Progenitor cell of endocrine pancreas (in vitro differentiated cells): ENCODE data around the gene YIPF7. TPM values are rescaled to one million over a fixed set of nuclear protein-coding genes. Genes with fewer than 3 reads are reported as not detected.
A peak's percentile ranks its signal among the peaks of the same experiment; 100 is the strongest.

Source experiments
- DNase-seq: peaks from one replicate; pipeline ENCODE4 v3.0.0; 2021; ENCODE audit warnings: low spot score; ENCODE audit not compliant: unreplicated experiment
- H3K27ac Mint-ChIP-seq: 2 replicates; pipeline ENCODE4 v1.8.0; 2021; ENCODE audit warnings: mild to moderate bottlenecking, moderate library complexity, mixed read lengths
- H3K27me3 Mint-ChIP-seq: 2 replicates; pipeline ENCODE4 v1.8.0; 2021; ENCODE audit warnings: mixed read lengths
- H3K36me3 Mint-ChIP-seq: 2 replicates; pipeline ENCODE4 v1.8.0; 2022; ENCODE audit warnings: mixed read lengths; ENCODE audit not compliant: insufficient read depth
- H3K4me1 Mint-ChIP-seq: 2 replicates; pipeline ENCODE4 v1.8.0; 2021; ENCODE audit warnings: low read depth, mixed read lengths
- H3K4me3 Mint-ChIP-seq: 2 replicates; pipeline ENCODE4 v1.8.0; 2021; ENCODE audit warnings: low read depth, mild to moderate bottlenecking, moderate library complexity, mixed read lengths
- H3K9me3 Mint-ChIP-seq: 2 replicates; pipeline ENCODE4 v1.8.0; 2021; ENCODE audit warnings: low read depth, mixed read lengths
- total RNA-seq: library from RNA; stranded (reverse); gene quantifications from 2 replicates; pipeline ENCODE4 v1.2.1, GENCODE V29; 2021
- TF ChIP-seq, protein P1 (sequence below): fragments of 200-600 bp; sonication (generic); IDR thresholded peaks from one replicate; pipeline ENCODE4 v1.5.0; 2021; ENCODE audit warnings: antibody characterized with exemption, mild to moderate bottlenecking; ENCODE audit not compliant: unreplicated experiment

YIPF7 gene
- total RNA-seq, 1 donor from 2014 or later, result 0.46 TPM

DNA sequence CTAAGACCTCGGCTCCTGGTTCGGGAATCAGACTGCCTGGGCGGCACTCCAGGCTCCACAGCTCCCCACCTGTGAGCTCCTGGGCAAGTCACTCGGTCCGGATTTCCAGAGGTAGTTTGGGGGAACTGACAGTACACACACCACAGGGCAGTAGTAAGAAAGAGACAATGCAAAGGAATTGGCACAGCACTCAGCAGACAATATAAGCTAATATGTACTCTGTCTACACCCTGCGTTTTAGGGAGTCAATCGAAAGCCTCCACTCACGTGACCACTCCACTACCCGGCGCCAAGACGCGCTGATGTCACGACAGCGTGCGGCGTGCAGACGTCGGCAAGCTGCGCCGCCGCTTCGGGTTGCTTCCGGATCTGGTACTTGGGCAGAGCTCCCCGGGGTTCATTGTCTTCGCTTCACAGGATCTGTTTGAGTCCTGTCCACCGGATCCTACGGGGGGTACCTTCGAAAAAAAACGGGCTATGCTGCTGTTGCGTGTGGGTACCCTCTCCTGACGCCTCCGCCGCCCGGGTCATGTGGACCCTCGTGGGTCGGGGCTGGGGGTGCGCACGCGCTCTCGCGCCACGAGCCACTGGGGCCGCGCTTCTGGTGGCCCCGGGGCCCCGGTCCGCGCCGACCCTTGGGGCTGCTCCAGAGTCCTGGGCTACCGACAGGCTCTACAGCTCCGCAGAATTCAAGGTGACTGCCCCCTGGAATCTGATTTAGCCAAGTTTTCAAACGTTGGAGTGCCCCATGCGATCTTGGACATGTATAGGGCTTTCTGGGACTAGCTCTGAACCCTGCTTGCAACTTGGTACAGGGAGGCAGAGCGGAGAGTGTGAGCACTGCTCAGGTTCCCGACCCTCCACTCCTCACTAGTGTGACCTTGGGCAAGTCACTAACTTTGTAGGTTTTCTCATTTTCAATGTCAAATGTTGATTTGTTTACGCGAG is 26.9 kb upstream of the YIPF7 start, which contains the start of gene GUF1:
Gene GUF1 (plus strand): TSS at position 327 of the 948 bp plus-strand sequence. CDS start 203 bp downstream, at position 530.
- H3K4me1 Mint-ChIP-seq, result peaks cover 14% of the 10 kb centered on the region
- TF ChIP-seq, protein P1, sequence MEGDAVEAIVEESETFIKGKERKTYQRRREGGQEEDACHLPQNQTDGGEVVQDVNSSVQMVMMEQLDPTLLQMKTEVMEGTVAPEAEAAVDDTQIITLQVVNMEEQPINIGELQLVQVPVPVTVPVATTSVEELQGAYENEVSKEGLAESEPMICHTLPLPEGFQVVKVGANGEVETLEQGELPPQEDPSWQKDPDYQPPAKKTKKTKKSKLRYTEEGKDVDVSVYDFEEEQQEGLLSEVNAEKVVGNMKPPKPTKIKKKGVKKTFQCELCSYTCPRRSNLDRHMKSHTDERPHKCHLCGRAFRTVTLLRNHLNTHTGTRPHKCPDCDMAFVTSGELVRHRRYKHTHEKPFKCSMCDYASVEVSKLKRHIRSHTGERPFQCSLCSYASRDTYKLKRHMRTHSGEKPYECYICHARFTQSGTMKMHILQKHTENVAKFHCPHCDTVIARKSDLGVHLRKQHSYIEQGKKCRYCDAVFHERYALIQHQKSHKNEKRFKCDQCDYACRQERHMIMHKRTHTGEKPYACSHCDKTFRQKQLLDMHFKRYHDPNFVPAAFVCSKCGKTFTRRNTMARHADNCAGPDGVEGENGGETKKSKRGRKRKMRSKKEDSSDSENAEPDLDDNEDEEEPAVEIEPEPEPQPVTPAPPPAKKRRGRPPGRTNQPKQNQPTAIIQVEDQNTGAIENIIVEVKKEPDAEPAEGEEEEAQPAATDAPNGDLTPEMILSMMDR, result peak; percentile 9

DNA sequence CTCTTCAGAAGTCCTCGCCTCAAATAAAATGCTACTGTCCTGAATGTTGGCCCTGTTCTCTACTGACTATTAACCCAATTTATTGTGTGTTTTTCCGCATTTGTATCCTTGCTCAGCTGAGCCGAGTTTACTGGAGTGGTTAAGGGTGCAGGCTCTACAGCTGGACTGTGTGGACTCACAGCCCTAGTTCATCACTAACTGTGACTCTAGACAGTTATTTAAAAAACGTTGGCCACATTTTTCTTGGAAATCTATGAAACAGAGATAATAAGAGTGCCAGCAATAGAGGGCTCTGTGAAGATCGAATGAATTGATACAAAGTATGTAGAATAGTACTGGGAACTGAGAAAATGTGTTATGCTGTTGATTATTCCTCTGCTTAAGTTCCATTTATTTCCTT is 23.9 kb upstream of the YIPF7 start:
- Mint-ChIP-seq H3K36me3 (no peaks in the 10 kb centered on the region), H3K9me3 (no peaks in the 10 kb centered on the region), H3K27me3 (peaks cover 14% of the 10 kb centered on the region), H3K4me3 (no peak overlapping the region), H3K4me1 (peaks cover 8% of the 10 kb centered on the region), H3K27ac (no peak overlapping the region)
- TF ChIP-seq, protein P1, result no peak
- DNase-seq, result no peak

More for the DNA sequence above, 26.9 kb upstream of the YIPF7 start, which contains the start of gene GUF1:
- Mint-ChIP-seq H3K36me3 (no peaks in the 10 kb centered on the region), H3K9me3 (no peaks in the 10 kb centered on the region), H3K27me3 (no peaks in the 10 kb centered on the region), H3K4me3 (peak within 1 kb of the TSS; percentile 93), H3K27ac (peak within 1 kb of the TSS; percentile 99)
- DNase-seq, result peak; percentile 69

DNA sequence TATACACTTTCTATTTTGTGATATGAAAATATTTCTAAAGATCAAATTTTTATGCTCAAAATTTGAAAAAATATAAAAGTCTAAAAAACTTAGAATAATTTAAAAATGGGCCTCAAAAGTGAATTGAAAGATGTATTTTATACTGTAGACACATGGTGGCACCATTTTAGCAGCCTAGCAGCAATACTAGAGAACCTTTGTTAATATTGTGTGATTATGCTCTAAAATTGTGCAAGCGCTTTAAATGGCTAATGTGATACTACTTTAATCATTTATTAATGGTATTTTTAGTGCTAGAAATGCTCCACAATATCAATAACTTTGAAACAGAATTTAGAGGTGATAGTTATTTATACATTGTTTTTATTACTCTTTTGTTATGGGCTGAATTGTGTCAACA is 23.0 kb upstream of the YIPF7 start:
- Mint-ChIP-seq H3K9me3 (no peaks in the 10 kb centered on the region), H3K4me1 (peaks cover 5% of the 10 kb centered on the region), H3K27ac (no peak overlapping the region), H3K4me3 (no peak overlapping the region), H3K27me3 (peaks cover 14% of the 10 kb centered on the region), H3K36me3 (no peaks in the 10 kb centered on the region)
- no peak for DNase-seq
- TF ChIP-seq, protein P1, result no peak

DNA sequence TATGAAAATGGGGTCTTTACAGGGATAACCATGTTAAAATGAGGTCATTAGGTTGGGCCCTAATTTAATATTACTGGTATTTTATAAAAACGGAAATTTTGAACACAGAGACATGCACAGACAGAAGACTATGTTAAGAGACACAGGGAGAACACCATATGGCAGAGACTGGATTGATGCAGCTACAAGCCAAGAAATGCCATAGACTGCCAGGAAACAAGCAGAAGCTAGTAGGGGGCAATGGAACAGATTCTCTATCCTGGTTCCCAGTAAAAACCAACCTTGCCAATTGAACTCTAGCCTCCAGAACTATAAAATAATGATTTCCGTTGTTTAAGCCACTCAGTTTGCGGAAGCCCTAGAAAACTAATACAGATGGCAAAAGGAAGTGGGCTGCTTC is 20.2 kb upstream of the YIPF7 start:
- Mint-ChIP-seq H3K36me3 (no peaks in the 10 kb centered on the region), H3K4me1 (no peaks in the 10 kb centered on the region), H3K27ac (no peak overlapping the region), H3K27me3 (peaks cover 17% of the 10 kb centered on the region), H3K9me3 (no peaks in the 10 kb centered on the region), H3K4me3 (no peak overlapping the region)
- TF ChIP-seq, protein P1, result no peak
- no peak for DNase-seq

DNA sequence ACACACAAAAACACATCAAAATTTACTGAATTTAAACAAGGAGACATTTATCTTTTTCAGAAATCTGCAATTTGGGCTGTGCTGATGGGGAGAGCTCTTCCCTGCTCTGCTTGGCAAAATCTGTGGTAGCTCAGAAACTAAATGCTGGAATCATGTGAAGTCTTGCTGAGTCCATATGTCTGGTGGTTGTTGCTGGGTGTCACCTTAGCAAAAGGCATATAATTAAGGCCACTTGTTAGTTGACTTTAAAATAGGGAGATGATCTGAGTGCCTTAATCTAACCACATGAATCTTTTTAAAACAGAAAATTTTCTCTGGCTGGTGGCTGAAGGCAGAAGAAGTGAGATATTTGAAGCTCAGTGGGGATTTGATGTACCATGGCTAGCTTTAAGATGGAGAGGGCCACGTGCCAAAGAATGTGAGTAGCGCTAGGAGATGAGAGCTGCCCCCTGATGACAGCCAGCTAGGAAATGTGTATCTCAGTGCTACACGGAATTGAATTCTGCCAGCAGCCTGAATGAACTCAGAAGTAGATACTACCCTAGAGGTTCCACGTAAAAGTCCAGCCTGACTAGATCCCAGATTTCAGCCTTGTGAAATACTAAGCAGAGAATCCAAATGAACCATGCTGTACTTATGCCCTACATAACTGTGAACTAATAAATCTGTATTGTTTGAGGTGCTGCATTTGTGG is 19.2 kb upstream of the YIPF7 start:
- H3K4me1 Mint-ChIP-seq, result no peaks in the 10 kb centered on the region
- peaks cover 17% of the 10 kb centered on the region for H3K27me3 Mint-ChIP-seq
- H3K27ac Mint-ChIP-seq, result no peak overlapping the region
- no peak overlapping the region for H3K4me3 Mint-ChIP-seq
- H3K36me3 Mint-ChIP-seq, result no peaks in the 10 kb centered on the region
- H3K9me3 Mint-ChIP-seq, result no peaks in the 10 kb centered on the region
- no peak for DNase-seq
- TF ChIP-seq, protein P1, result no peak
